ENCODE measurements around the gene CBX8. TPM values are rescaled to one million over a fixed set of nuclear protein-coding genes. Genes with fewer than 3 reads are reported as not detected.

Gene CBX8
- total RNA-seq, 1 donor from 2014 or later: 8.8 TPM

- intact Hi-C loops (cut with micrococcal nuclease): no loop called here
Observed at GRCh38 chr17:79835953-79836509, 39.2 kb upstream of the CBX8 start.

GRCh38 chr17:79835470-79835899, 38.6 kb upstream of the CBX8 start:
- intact Hi-C loops (cut with micrococcal nuclease): no loop called here

- intact Hi-C loops (cut with micrococcal nuclease): no loop called here
Observed at GRCh38 chr17:79834565-79835469, 37.9 kb upstream of the CBX8 start.

- intact Hi-C loops (cut with micrococcal nuclease): no loop called here
Observed at GRCh38 chr17:79833744-79834564, 37.1 kb upstream of the CBX8 start.

GRCh38 chr17:79833110-79833450, 36.2 kb upstream of the CBX8 start:
- intact Hi-C loops (cut with micrococcal nuclease): no loop called here

GRCh38 chr17:79832218-79833109, 35.6 kb upstream of the CBX8 start:
- intact Hi-C loops (cut with micrococcal nuclease): no loop called here

- intact Hi-C loops (cut with micrococcal nuclease): no loop called here
Observed at GRCh38 chr17:79831265-79832217, 34.7 kb upstream of the CBX8 start.

GRCh38 chr17:79830763-79831264, 33.9 kb upstream of the CBX8 start:
- intact Hi-C loops (cut with micrococcal nuclease): no loop called here

- intact Hi-C loops (cut with micrococcal nuclease): no loop called here
Observed at GRCh38 chr17:79830303-79830702, 33.4 kb upstream of the CBX8 start.

- intact Hi-C loops (cut with micrococcal nuclease): no loop called here
Observed at GRCh38 chr17:79829457-79829856, 32.6 kb upstream of the CBX8 start.

GRCh38 chr17:79829004-79829403, 32.1 kb upstream of the CBX8 start:
- intact Hi-C loops (cut with micrococcal nuclease): no loop called here

GRCh38 chr17:79826841-79827578, 30.1 kb upstream of the CBX8 start:
- intact Hi-C loops (cut with micrococcal nuclease): no loop called here

GRCh38 chr17:79826204-79826680, 29.4 kb upstream of the CBX8 start:
- intact Hi-C loops (cut with micrococcal nuclease): no loop called here

- intact Hi-C loops (cut with micrococcal nuclease): no loop called here
Observed at GRCh38 chr17:79825580-79825921, 28.7 kb upstream of the CBX8 start.

GRCh38 chr17:79824893-79825579, 28.2 kb upstream of the CBX8 start:
- intact Hi-C loops (cut with micrococcal nuclease): no loop called here

- intact Hi-C loops (cut with micrococcal nuclease): no loop called here
Observed at GRCh38 chr17:79824234-79824633, 27.4 kb upstream of the CBX8 start.

- intact Hi-C loops (cut with micrococcal nuclease): no loop called here
Observed at GRCh38 chr17:79822583-79823124, 25.8 kb upstream of the CBX8 start.
